Stimulated activated CD8-positive, alpha-beta memory T cell treated with anti-CD3 and anti-CD28 coated beads, Interleukin-12 subunit alpha, Interleukin-12 subunit beta, amount 100 ng/mL, for 1 hour (primary cell): ENCODE results near the gene DHRS7C.

Experiments used
- DNase-seq: peaks from one replicate; pipeline ENCODE4 v3.0.0-alpha.2; 2020; ENCODE audit warnings: low read depth

Gene DHRS7C

GRCh38 chr17:9765322-9765721 is 26.1 kb downstream of the DHRS7C start:
- DNase-seq, result no peak

DNA sequence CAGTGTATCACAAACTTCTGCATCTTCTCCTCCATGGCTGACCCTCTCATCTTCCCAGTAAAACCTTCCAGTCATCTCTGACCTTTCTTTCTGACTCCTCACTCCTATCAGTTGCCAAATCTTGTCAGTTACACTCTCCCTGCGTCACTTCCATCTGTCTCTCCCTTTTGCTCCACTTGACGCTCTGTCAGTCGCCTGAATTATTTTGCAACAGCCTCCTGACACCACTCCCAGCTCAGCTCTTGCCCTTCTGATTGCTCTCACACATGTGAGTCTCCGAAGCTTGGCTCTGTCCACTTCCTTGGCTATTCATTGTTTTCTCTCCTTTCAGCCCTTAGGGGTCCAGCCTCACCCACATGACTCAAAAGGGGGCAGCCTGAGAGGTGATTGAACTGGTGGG is 27.7 kb downstream of the DHRS7C start:
- DNase-seq, result no peak

DNA sequence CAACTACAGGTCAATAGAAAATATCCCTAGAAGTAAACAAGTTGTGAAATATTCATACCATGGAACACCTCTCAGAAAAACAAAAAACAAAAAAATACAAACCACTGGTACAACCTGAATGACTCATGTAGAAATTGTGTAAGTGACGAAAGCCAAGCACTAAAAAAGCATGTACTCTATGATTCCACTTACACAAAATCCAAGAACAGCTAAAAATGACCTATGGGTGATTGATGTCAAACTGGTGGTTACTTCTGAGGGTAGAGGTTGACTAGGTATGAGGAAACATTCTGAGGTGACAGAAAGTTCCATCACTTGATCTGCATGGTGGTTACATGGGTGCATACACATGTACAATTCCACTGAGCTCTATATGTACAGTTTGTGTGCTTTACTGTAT is 31.1 kb downstream of the DHRS7C start:
- DNase-seq, result no peak

- no peak for DNase-seq
Observed at GRCh38 chr17:9755083-9755482, 36.3 kb downstream of the DHRS7C start.

GRCh38 chr17:9750524-9750923 is 40.9 kb downstream of the DHRS7C start:
- DNase-seq, result no peak

DNA sequence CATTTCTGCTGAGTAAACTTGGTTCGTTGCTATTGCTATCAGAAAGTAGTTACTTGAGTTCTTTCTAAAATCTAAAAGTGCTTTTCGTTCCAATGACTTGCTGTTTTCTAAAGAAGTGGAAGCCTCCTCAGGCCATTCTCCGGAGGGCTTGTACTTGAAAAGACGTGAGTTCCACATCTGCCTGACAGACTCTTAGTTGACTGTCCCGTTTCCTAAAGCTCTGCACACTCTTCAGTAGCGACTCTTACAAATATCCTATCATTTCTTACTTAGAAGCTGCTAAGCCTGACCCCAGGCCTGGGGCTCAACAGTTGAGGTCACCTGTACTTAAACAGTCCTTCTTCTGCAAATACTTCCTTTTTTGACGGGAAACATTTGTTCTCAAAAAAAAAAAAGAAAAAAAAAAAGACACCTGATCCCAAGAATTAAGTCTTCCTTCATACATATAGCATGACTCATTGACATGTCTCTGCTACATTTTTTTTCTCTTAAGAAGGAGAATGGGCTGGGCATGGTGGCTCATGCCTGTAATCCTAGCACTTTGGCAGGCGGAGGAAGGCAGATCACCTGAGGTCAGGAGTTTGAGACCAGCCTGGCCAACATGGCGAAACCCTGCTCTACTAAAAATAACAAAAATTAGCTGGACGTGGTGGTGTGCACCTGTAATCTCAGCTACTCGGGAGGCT is 61.5 kb downstream of the DHRS7C start:
- DNase-seq, result no peak

- no peak for DNase-seq
Observed at GRCh38 chr17:9729034-9729650, 62.2 kb downstream of the DHRS7C start.

GRCh38 chr17:9728564-9728963 is 62.8 kb downstream of the DHRS7C start:
- no peak for DNase-seq

DNA sequence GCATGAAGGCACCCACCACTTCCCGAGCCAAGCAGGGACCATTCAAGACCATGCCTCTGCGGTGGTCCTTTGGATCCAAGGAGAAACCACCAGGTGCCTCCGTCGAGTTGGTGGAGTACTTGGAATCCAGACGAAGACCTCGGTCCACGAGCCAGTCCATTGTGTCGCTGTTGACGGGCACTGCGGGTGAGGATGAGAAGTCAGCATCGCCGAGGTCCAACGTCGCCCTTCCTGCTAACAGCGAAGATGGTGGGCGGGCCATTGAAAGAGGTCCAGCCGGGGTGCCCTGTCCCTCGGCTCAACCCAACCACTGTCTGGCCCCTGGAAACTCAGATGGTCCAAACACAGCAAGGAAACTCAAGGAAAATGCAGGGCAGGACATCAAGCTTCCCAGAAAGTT is 63.4 kb downstream of the DHRS7C start:
- no peak for DNase-seq

GRCh38 chr17:9726291-9726690 is 65.1 kb downstream of the DHRS7C start:
- DNase-seq, result no peak

- no peak for DNase-seq
Observed at GRCh38 chr17:9725575-9725974, 65.8 kb downstream of the DHRS7C start.
